ENCODE data around the gene TBXA2R.

- TF ChIP-seq CTCF (IDR thresholded peaks at IDR 0.05; ENCODE audit: low read length) (no peak), EZH2 (IDR thresholded peaks at IDR 0.05; ENCODE audit: borderline replicate concordance, low read length) (no peak)
These were observed 30.3 kb upstream of the TBXA2R start for GRCh38 chr19:3636962-3637361.

All from OCI-LY1 (cell line).